Measurements from ENCODE around the gene CTNNA2.

GRCh38 chr2:79876430-79876829 lies 363.6 kb downstream of the CTNNA2 start:
- TF ChIP-seq CTCF (IDR thresholded peaks at IDR 0.05) (no peak), POLR2AphosphoS5 (IDR thresholded peaks at IDR 0.05) (no peak), EP300 (IDR thresholded peaks at IDR 0.05; ENCODE audit: low read depth) (no peak)

Measured in transverse colon (tissue), 4 donors.